A549 (cell line): ENCODE measurements around the gene ABHD1. TPM values are rescaled to one million over a fixed set of nuclear protein-coding genes. Genes with fewer than 3 reads are reported as not detected.
A peak's percentile ranks its signal among the peaks of the same experiment; 100 is the strongest.

Source experiments
- ATAC-seq, 2 experiments: fragments of 200-7000 bp in 1 of 2; fragments of >200 bp in 1 of 2; cut with Nextera tagmentation in 1 of 2; cut with Tn5 transposase in 1 of 2; 3 replicates each; pipeline versions ENCODE4 v1.8.0 to v1.9.1; 2018 to 2020; ENCODE audit warnings: mild to moderate bottlenecking in 1 of 2, moderate library complexity in 1 of 2
- CTCF ChIA-PET: fragments of 300-600 bp; sonication (Branson Sonifier 250); formaldehyde crosslinking; extraction: SDS; loops from one replicate; lab custom pipeline; 2021; ENCODE audit warnings: antibody characterized with exemption, inconsistent platforms; lab: Yijun Ruan, JAX
- POLR2A ChIA-PET: fragments of 350-600 bp; formaldehyde crosslinking; extraction: SDS; loops from one replicate; lab custom pipeline; 2021; ENCODE audit warnings: antibody characterized with exemption, inconsistent platforms; lab: Yijun Ruan, JAX
- DNase-seq, 2 experiments: peaks; one replicate each; pipeline versions ENCODE4 v3.0.0 to v3.0.0-alpha.2; 2011 to 2016; ENCODE audit warnings: low read depth in 1 of 2, low spot score in 1 of 2
- FAIRE-seq: peaks from 2 replicates; lab custom pipeline; 2011; peaks lifted over from hg19 to GRCh38; lab: Jason Lieb, UNC
- H3K27ac ChIP-seq, 2 experiments: fragments of >200 bp; sonication (Bioruptor Twin); formaldehyde crosslinking; 3 replicates each; pipeline ENCODE4 v1.5.1; 2016 to 2017
- H3K4me1 ChIP-seq: fragments of >200 bp; sonication (Bioruptor Twin); formaldehyde crosslinking; 3 replicates; pipeline ENCODE4 v1.6.1; 2016
- H3K4me2 ChIP-seq: fragments of >200 bp; sonication (Bioruptor Twin); formaldehyde crosslinking; 3 replicates; pipeline ENCODE4 v1.6.1; 2016
- H3K4me3 ChIP-seq: fragments of >200 bp; sonication (Bioruptor Twin); formaldehyde crosslinking; 3 replicates; pipeline ENCODE4 v1.5.1; 2016
- H3K9me3 ChIP-seq: fragments of >200 bp; sonication (Bioruptor Twin); formaldehyde crosslinking; 3 replicates; pipeline ENCODE4 v1.6.1; 2016
- BHLHE40 ChIP-seq: IDR thresholded peaks from 2 replicates; pipeline ENCODE4 v1.6.1; 2012; ENCODE audit warnings: low read depth, low read length, inconsistent platforms
- CEBPB ChIP-seq, 2 experiments: fragments of >200 bp in 1 of 2; sonication (Bioruptor Twin) in 1 of 2; formaldehyde crosslinking in 1 of 2; IDR thresholded peaks; 2 replicates each; pipeline ENCODE4 v1.6.1; 2012 to 2016
- CHD4 ChIP-seq: fragments of 200-600 bp; sonication (generic); IDR thresholded peaks from 2 replicates; pipeline ENCODE4 v1.6.1; 2016; ENCODE audit warnings: antibody characterized with exemption, mild to moderate bottlenecking, borderline replicate concordance
- CTCF ChIP-seq: fragments of >200 bp; sonication (Bioruptor Twin); formaldehyde crosslinking; IDR thresholded peaks from 3 replicates; pipeline ENCODE4 v1.5.1; 2016
- EHF ChIP-seq: fragments of 250-450 bp; sonication (Bioruptor Pico); IDR thresholded peaks from 2 replicates; pipeline ENCODE4 v1.5.0; 2020; ENCODE audit warnings: mild to moderate bottlenecking
- FOSL2 ChIP-seq, 2 experiments: fragments of 450-650 bp in 1 of 2; fragments of >200 bp in 1 of 2; sonication (Bioruptor Twin) in 1 of 2; formaldehyde crosslinking; IDR thresholded peaks; 2 replicates each; pipeline versions ENCODE4 v1.5.0 to v1.6.1; 2016 to 2020; ENCODE audit warnings: mild to moderate bottlenecking in 1 of 2, moderate library complexity in 1 of 2
- GATA3 ChIP-seq: IDR thresholded peaks from 2 replicates; pipeline ENCODE4 v1.6.1; 2012; ENCODE audit warnings: borderline replicate concordance
- HDAC2 ChIP-seq: fragments of 200-600 bp; sonication (generic); IDR thresholded peaks from 2 replicates; pipeline ENCODE4 v1.6.1; 2016
- HOXB13 ChIP-seq: fragments of 250-450 bp; sonication (Bioruptor Pico); IDR thresholded peaks from 2 replicates; pipeline ENCODE4 v1.5.0; 2020; ENCODE audit warnings: low read depth, mild to moderate bottlenecking, moderate library complexity
- HOXB5 ChIP-seq: fragments of 250-450 bp; sonication (Bioruptor Pico); IDR thresholded peaks from 2 replicates; pipeline ENCODE4 v1.5.0; 2020; ENCODE audit warnings: mild to moderate bottlenecking, moderate library complexity
- KDM1A ChIP-seq: fragments of 200-600 bp; sonication (generic); IDR thresholded peaks from 2 replicates; pipeline ENCODE4 v1.6.1; 2016; ENCODE audit warnings: low read depth, mild to moderate bottlenecking
- MAZ ChIP-seq: fragments of 150-350 bp; IDR thresholded peaks from 2 replicates; pipeline ENCODE4 v1.6.1; 2014; ENCODE audit warnings: antibody characterized with exemption, low read depth, low read length, borderline replicate concordance
- NFE2L2 ChIP-seq: fragments of 150-350 bp; conservative IDR thresholded peaks from 2 replicates; pipeline ENCODE4 v1.6.1; 2014; ENCODE audit warnings: low read length
- NR3C1 ChIP-seq: fragments of >200 bp; sonication (Bioruptor Twin); formaldehyde crosslinking; IDR thresholded peaks from 3 replicates; pipeline ENCODE4 v1.6.1; 2017
- RAD21 ChIP-seq, 2 experiments: fragments of >200 bp in 1 of 2; sonication (Bioruptor Twin) in 1 of 2; formaldehyde crosslinking in 1 of 2; IDR thresholded peaks in 1 of 2; conservative IDR thresholded peaks in 1 of 2; 2 replicates in 1 of 2; 3 replicates in 1 of 2; pipeline ENCODE4 v1.6.1; 2012 to 2018; ENCODE audit warnings: inconsistent platforms in 1 of 2
- RFX5 ChIP-seq: fragments of 450-650 bp; IDR thresholded peaks from 2 replicates; pipeline ENCODE4 v1.7.1; 2014; ENCODE audit warnings: antibody characterized with exemption, mild to moderate bottlenecking, moderate library complexity
- SMC3 ChIP-seq: fragments of >200 bp; sonication (Bioruptor Twin); formaldehyde crosslinking; IDR thresholded peaks from 3 replicates; pipeline ENCODE4 v1.6.1; 2018; ENCODE audit warnings: inconsistent platforms
- SREBF2 ChIP-seq: fragments of 450-650 bp; IDR thresholded peaks from 2 replicates; pipeline ENCODE4 v1.6.1; 2014; ENCODE audit warnings: mild to moderate bottlenecking, moderate library complexity
- ZNF302 ChIP-seq: fragments of 250-450 bp; sonication (Bioruptor Pico); IDR thresholded peaks from 2 replicates; pipeline ENCODE4 v1.9.0; 2021; ENCODE audit warnings: inconsistent platforms, mild to moderate bottlenecking, moderate library complexity
- WGBS: methylation state at CpG from one replicate; pipeline ENCODE4 v1.1.6; 2017; ENCODE audit errors: missing lambda C conversion rate; 5-methylcytosine and 5-hydroxymethylcytosine counted together
- polyA plus RNA-seq, 4 experiments: library from polyadenylated mRNA; depleted of rRNA in 3 of 4; stranded (reverse); fragments of >200 nt; fragmentation: RNase III in 1 of 4; extraction: RNeasy Plus Mini Kit Qiagen cat#74134 plus additional on column Dnase treatment in 1 of 4; gene quantifications; 2 replicates in 3 of 4; 3 replicates in 1 of 4; pipeline ENCODE4 v1.2.3, GENCODE V29; 2011 to 2017
- TF ChIP-seq, protein P1 (sequence below): IDR thresholded peaks from 2 replicates; pipeline ENCODE4 v1.6.1; 2012
- TF ChIP-seq, protein P2 (sequence below): fragments of >200 bp; sonication (Bioruptor Twin); formaldehyde crosslinking; IDR thresholded peaks from 2 replicates; pipeline ENCODE4 v1.6.1; 2016

The ABHD1 gene
- polyA plus RNA-seq, 2 of the 4 experiments (the other 2 are of a cell fraction) = 0.96 to 1.9 TPM

DNA sequence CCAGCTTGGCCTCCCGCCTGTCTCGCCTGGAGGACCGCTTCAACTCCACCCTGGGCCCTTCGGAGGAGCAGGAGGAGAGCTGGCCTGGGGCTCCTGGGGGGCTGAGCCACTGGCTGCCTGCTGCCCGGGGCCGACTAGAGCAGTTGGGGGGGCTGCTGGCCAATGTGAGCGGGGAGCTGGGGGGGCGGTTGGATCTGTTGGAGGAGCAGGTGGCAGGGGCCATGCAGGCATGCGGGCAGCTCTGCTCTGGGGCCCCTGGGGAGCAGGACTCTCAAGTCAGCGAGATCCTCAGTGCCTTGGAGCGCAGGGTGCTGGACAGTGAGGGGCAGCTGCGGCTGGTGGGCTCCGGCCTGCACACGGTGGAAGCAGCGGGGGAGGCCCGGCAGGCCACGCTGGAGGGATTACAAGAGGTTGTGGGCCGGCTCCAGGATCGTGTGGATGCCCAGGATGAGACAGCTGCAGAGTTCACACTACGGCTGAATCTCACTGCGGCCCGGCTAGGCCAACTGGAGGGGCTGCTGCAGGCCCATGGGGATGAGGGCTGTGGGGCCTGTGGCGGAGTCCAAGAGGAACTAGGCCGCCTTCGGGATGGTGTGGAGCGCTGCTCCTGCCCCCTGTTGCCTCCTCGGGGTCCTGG is 40.7 kb upstream of the ABHD1 start:
- DNase-seq (no peak), FAIRE-seq (no peak), ATAC-seq (no peak)
- Histone ChIP-seq H3K4me3 (no peak overlapping the region), H3K9me3 (no peaks in the 10 kb centered on the region), H3K4me1 (peaks cover 17% of the 10 kb centered on the region), H3K27ac (no peak overlapping the region), H3K4me2 (no peak overlapping the region)
- ChIA-PET POLR2A (interaction anchor here (0.7 to 3.3 kb wide), 3 partner anchors 12 to 237 kb away, joined by 3 to 18 read pairs (median 4); partner anchors contain the start of genes AGBL5 and OST4), CTCF (interaction anchor here (0.8 to 15.3 kb wide), 13 partner anchors 9 to 237 kb away, joined by 3 to 253 read pairs (median 15); partner anchors contain the start of genes AGBL5, OST4 and TMEM214)
- 95% methylated on average over 24 of the region's 27 CpGs for WGBS
- no peak for TF ChIP-seq ZNF302 (CRISPR knock-in tag)
- TF ChIP-seq MAZ = no peak
- TF ChIP-seq CTCF = no peak
- TF ChIP-seq HOXB5 = no peak
- no peak for TF ChIP-seq GATA3
- TF ChIP-seq FOSL2 (IDR thresholded peaks at IDR 0.05) = no peak
- no peak for TF ChIP-seq FOSL2 (CRISPR knock-in tag; IDR thresholded peaks at IDR 0.05)
- TF ChIP-seq EHF (CRISPR knock-in tag) = no peak

GRCh38 chr2:27083410-27084296 is 40.0 kb upstream of the ABHD1 start:
- no peak for DNase-seq
- WGBS = 89% methylated on average over 17 of the region's 20 CpGs
- POLR2A ChIA-PET = interaction anchor here (0.7 to 3.3 kb wide), 3 partner anchors 12 to 237 kb away, joined by 3 to 18 read pairs (median 4); partner anchors contain the start of genes AGBL5 and OST4
- Histone ChIP-seq H3K27ac (peak overlapping the region in 1 of 2 experiments; percentile 15; a peak in 1 of 6 replicates), H3K4me3 (no peak overlapping the region), H3K4me2 (no peak overlapping the region)
- TF ChIP-seq HOXB5 (no peak), NFE2L2 (no peak), SMC3 (no peak), GATA3 (no peak), CEBPB (IDR thresholded peaks at IDR 0.05) (no peak), SREBF2 (no peak), RAD21 (conservative IDR thresholded peaks at IDR 0.05 in 1 of 2, IDR thresholded peaks at IDR 0.05 in 1 of 2) (no peak), BHLHE40 (no peak), RFX5 (no peak), CHD4 (no peak)
- TF ChIP-seq, protein P1, sequence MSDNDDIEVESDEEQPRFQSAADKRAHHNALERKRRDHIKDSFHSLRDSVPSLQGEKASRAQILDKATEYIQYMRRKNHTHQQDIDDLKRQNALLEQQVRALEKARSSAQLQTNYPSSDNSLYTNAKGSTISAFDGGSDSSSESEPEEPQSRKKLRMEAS = no peak
- TF ChIP-seq, all 56 proteins: peak for 0
- ATAC-seq (no peak), FAIRE-seq (no peak)
- Histone ChIP-seq H3K9me3 (no peaks in the 10 kb centered on the region), H3K4me1 (peaks cover 17% of the 10 kb centered on the region)
- CTCF ChIA-PET = interaction anchor here (0.8 to 15.3 kb wide), 13 partner anchors 7 to 238 kb away, joined by 3 to 253 read pairs (median 9); partner anchors contain the start of genes AGBL5, OST4 and TMEM214

- Histone ChIP-seq H3K4me2 (no peak overlapping the region), H3K4me1 (peaks cover 17% of the 10 kb centered on the region)
- POLR2A ChIA-PET = interaction anchor here (1.2 to 1.5 kb wide), 3 partner anchors 13 to 35 kb away, joined by 3 to 8 read pairs (median 4); partner anchors contain the start of gene OST4
- FAIRE-seq = no peak
- TF ChIP-seq CEBPB (IDR thresholded peaks at IDR 0.05) (no peak), HDAC2 (no peak), KDM1A (no peak), HOXB5 (no peak), NR3C1 (no peak), HOXB13 (CRISPR knock-in tag) (no peak)
- TF ChIP-seq, protein P1 = no peak
- TF ChIP-seq, protein P2, sequence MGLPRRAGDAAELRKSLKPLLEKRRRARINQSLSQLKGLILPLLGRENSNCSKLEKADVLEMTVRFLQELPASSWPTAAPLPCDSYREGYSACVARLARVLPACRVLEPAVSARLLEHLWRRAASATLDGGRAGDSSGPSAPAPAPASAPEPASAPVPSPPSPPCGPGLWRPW = no peak
- TF ChIP-seq, all 56 proteins: peak for 0
- Histone ChIP-seq H3K4me3 (no peak overlapping the region), H3K27ac (no peak overlapping the region; a peak in 1 of 6 replicates), H3K9me3 (no peaks in the 10 kb centered on the region)
- DNase-seq = no peak
- CTCF ChIA-PET = interaction anchor here (0.8 to 15.3 kb wide), 14 partner anchors 8 to 243 kb away, joined by 3 to 253 read pairs (median 6); partner anchors contain the start of genes AGBL5 and OST4
- WGBS = 86% methylated on average over 6 of the region's 6 CpGs
- ATAC-seq = no peak
Observed at GRCh38 chr2:27084297-27085061, 39.1 kb upstream of the ABHD1 start.
